Measurements from ENCODE around the gene TNFRSF21. TPM values are rescaled to one million over a fixed set of nuclear protein-coding genes. Genes with fewer than 3 reads are reported as not detected.

Gene TNFRSF21
- total and polyA plus RNA-seq, 7 experiments from 2014 or later: 0.27 to 2.4 (median 0.44) TPM; not detected in 2

DNA sequence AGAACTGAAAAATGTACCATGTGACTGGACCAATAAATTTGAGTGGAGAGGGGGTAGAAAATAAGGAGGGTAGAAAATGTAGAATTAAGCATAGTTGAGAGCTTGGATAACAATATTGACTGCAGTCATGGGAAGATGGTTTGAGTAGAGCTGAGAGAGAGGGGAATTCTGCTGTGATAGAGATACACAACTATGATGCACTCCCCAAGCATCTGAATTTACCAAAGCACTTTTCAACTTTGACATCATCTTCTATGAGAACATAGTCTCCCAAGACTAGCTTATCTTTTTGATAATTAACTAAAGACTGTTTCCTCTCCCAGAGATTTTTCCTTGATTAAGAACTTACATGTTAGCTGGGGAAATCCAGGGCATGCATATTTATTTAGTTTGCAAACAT is 103.1 kb downstream of the TNFRSF21 start:
- ChIA-PET POLR2A (no interaction called here), CTCF (no interaction called here)
- Mint-ChIP-seq H3K4me3 (no peak overlapping the region), H3K27ac (no peak overlapping the region), H3K4me1 (peaks cover 6 to 20% (median 11%) of the 10 kb centered on the region in 7 donors), H3K36me3 (peaks cover 0 to 4% (median 0%) of the 10 kb centered on the region in 5 donors), H3K9me3 (peaks cover 0 to 4% (median 0%) of the 10 kb centered on the region in 11 donors), H3K27me3 (peaks cover 0 to 8% (median 0%) of the 10 kb centered on the region in 5 donors)
- DNase-seq (no peak), ATAC-seq (no peak)
- Histone ChIP-seq H3K27ac (ENCODE audit: low read depth, low read length) (no peak overlapping the region), H3K27me3 (ENCODE audit: control insufficient read depth in 2 of 2, insufficient read depth in 2 of 2, low read length in 2 of 2) (no peaks in the 10 kb centered on the region), H3K4me1 (ENCODE audit: control insufficient read depth in 2 of 2, insufficient read depth in 2 of 2, low read length in 2 of 2) (peaks cover 0 to 10% of the 10 kb centered on the region in 2 donors), H3K36me3 (ENCODE audit: control insufficient read depth in 2 of 3, insufficient read depth in 3 of 3, low read length in 3 of 3) (no peaks in the 10 kb centered on the region), H3K4me3 (ENCODE audit: low read length) (no peak overlapping the region), H3K9me3 (ENCODE audit: control insufficient read depth in 2 of 3, low read length in 3 of 3) (no peaks in the 10 kb centered on the region)
- intact Hi-C loops (cut with micrococcal nuclease): no loop called here

DNA sequence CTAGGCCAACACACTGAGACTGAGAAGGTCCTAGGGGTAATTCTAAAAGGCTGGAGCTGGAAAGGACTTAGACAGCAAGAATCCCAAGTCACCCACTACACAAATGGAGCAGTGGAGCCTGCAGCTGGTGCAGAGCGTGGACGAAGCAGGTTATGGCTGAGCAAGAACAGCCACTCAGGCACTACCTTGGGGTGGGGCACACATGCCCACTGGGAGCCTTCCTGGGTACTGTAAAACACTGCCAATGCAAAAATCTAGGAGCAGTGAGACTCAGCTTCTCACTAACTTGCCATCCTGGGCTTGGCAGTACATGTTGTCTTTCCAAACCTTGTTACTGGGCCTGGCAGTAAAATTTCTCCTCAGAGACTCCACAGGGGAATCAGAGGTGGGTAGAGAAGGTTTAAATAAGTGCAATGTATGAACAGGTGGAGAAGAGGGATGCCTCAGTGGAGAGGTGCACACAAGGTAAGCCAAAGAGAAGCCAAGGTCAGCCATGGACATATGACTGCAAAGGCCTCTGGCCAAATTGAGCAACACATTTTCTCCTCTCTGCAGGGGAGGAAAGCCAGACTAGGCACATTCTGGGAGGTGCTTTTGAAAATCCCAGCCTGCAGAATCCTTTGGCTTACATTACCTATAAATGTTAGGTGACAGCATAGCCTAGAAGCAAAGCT is 105.6 kb downstream of the TNFRSF21 start:
- H3K27me3 ChIP-seq (ENCODE audit: control insufficient read depth in 2 of 2, insufficient read depth in 2 of 2, low read length in 2 of 2): no peaks in the 10 kb centered on the region
- no peak for ATAC-seq

DNA sequence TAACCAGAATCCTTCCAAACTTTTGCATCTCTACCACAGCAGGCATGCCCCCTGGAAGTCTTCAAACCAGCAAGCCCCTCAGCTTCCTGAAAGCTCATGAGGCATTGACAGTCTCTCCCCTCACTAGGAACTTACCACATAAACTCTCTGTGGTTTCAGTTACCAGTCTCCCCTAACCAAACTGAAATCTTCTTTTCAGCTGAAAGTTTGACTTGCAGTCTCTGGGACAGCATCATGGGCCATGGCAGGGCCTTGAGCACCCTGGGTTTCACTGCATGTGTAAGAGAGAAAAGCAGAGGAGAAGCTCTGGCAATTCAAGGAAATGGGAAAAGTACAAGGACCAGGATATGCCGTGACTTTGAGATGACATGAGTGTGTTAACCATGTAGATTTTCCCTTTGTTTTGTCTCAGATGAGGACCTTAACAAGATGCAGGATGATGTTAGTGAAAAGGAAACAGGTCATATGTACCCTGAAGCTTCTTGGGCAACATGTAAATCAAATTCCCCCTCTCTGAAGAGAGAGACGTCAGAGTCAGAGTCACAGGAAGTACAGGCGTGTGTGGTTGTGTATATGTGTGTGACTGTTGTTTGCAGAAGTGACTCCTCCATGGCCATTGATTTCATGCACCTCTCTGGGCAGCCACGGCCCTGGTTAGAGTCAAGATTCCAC is 106.3 kb downstream of the TNFRSF21 start:
- ATAC-seq: peak; percentile 78

More for the DNA sequence above, 105.6 kb downstream of the TNFRSF21 start:
- DNase-seq: no peak
- H3K4me1 Mint-ChIP-seq: peaks cover 6 to 20% (median 12%) of the 10 kb centered on the region in 7 donors
- Histone ChIP-seq H3K9me3 (ENCODE audit: control insufficient read depth in 2 of 3, low read length in 3 of 3) (no peaks in the 10 kb centered on the region), H3K4me3 (ENCODE audit: low read length) (no peak overlapping the region), H3K36me3 (ENCODE audit: control insufficient read depth in 2 of 3, insufficient read depth in 3 of 3, low read length in 3 of 3) (no peaks in the 10 kb centered on the region), H3K4me1 (ENCODE audit: control insufficient read depth in 2 of 2, insufficient read depth in 2 of 2, low read length in 2 of 2) (peaks cover 0 to 10% of the 10 kb centered on the region in 2 donors), H3K27ac (ENCODE audit: low read depth, low read length) (no peak overlapping the region)
- ChIA-PET POLR2A (no interaction called here), CTCF (no interaction called here)
- H3K27ac Mint-ChIP-seq: peak overlapping the region in 6 of 9 donors; percentile 27 to 93 (median 76)
- peaks cover 0 to 5% (median 0%) of the 10 kb centered on the region in 11 donors for H3K9me3 Mint-ChIP-seq
- peaks cover 0 to 11% (median 0%) of the 10 kb centered on the region in 5 donors for H3K27me3 Mint-ChIP-seq
- no peaks in the 10 kb centered on the region for H3K36me3 Mint-ChIP-seq
- H3K4me3 Mint-ChIP-seq: peak overlapping the region in 3 of 10 donors; percentile 6 to 37 (median 23)
- intact Hi-C loops (cut with micrococcal nuclease): loop anchor here in 1 of 2 donors (2.0 kb wide), 1 partner anchor 39 kb away; no protein-coding TSS in a partner anchor

DNA sequence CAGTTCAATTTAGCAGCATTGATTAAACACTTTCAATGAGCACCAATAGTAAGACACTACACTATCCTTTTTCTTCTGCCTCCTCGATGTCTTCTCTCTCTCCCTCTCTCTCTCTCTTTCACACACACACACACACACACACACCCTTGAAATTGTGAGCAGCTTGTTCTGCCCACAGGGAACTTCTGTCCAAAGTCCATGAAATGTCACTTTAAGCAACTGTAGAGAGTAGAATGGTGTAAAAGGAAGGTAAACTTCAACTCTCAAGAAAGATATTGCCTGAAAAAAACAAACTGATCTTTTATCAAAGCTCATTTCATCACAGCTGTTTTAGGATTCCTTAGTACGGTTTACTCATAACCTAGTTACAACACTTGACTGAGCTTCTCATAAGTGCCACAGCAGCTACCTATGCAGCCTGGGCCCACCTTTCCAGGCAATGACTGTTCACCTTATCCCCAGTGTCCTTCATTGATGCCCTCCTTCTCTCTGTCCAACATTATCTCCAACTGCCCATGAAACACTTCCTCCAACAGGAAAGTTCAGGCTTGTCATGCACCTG is 107.0 kb downstream of the TNFRSF21 start:
- CTCF ChIA-PET: no interaction called here
- POLR2A ChIA-PET: no interaction called here
- Mint-ChIP-seq H3K36me3 (no peaks in the 10 kb centered on the region), H3K27me3 (peaks cover 0 to 11% (median 0%) of the 10 kb centered on the region in 5 donors), H3K4me3 (peak overlapping the region in 4 of 10 donors; percentile 6 to 37 (median 21)), H3K27ac (peak overlapping the region in 7 of 9 donors; percentile 58 to 93 (median 71)), H3K4me1 (peaks cover 6 to 28% (median 18%) of the 10 kb centered on the region in 7 donors), H3K9me3 (peaks cover 0 to 5% (median 0%) of the 10 kb centered on the region in 11 donors)
- Histone ChIP-seq H3K36me3 (ENCODE audit: control insufficient read depth in 2 of 3, insufficient read depth in 3 of 3, low read length in 3 of 3) (no peaks in the 10 kb centered on the region), H3K27me3 (ENCODE audit: control insufficient read depth in 2 of 2, insufficient read depth in 2 of 2, low read length in 2 of 2) (no peaks in the 10 kb centered on the region), H3K9me3 (ENCODE audit: control insufficient read depth in 2 of 3, low read length in 3 of 3) (no peaks in the 10 kb centered on the region), H3K4me3 (ENCODE audit: low read length) (no peak overlapping the region), H3K4me1 (ENCODE audit: control insufficient read depth in 2 of 2, insufficient read depth in 2 of 2, low read length in 2 of 2) (peaks cover 0 to 10% of the 10 kb centered on the region in 2 donors), H3K27ac (ENCODE audit: low read depth, low read length) (no peak overlapping the region)
- DNase-seq: no peak
- no peak for ATAC-seq
- intact Hi-C loops (cut with micrococcal nuclease): loop anchor here in 1 of 2 donors (2.0 kb wide), 1 partner anchor 40 kb away; no protein-coding TSS in a partner anchor

More for the DNA sequence above, 106.3 kb downstream of the TNFRSF21 start:
- ChIA-PET CTCF (no interaction called here), POLR2A (no interaction called here)
- Mint-ChIP-seq H3K4me3 (peak overlapping the region in 5 of 10 donors; percentile 6 to 37 (median 23)), H3K4me1 (peaks cover 6 to 21% (median 13%) of the 10 kb centered on the region in 7 donors), H3K9me3 (peaks cover 0 to 5% (median 0%) of the 10 kb centered on the region in 11 donors), H3K27ac (peak overlapping the region in 7 of 9 donors; percentile 58 to 93 (median 71)), H3K36me3 (no peaks in the 10 kb centered on the region), H3K27me3 (peaks cover 0 to 11% (median 0%) of the 10 kb centered on the region in 5 donors)
- no peak overlapping the region for H3K4me3 ChIP-seq (ENCODE audit: low read length)
- intact Hi-C loops (cut with micrococcal nuclease): loop anchor here in 1 of 2 donors (2.0 kb wide), 1 partner anchor 39 kb away; no protein-coding TSS in a partner anchor
- peaks cover 0 to 10% of the 10 kb centered on the region in 2 donors for H3K4me1 ChIP-seq (ENCODE audit: control insufficient read depth in 2 of 2, insufficient read depth in 2 of 2, low read length in 2 of 2)
- H3K27ac ChIP-seq (ENCODE audit: low read depth, low read length): no peak overlapping the region
- H3K27me3 ChIP-seq (ENCODE audit: control insufficient read depth in 2 of 2, insufficient read depth in 2 of 2, low read length in 2 of 2): no peaks in the 10 kb centered on the region
- peak in 7 of 9 donors; percentile 10 to 51 (median 26) for DNase-seq
- no peaks in the 10 kb centered on the region for H3K36me3 ChIP-seq (ENCODE audit: control insufficient read depth in 2 of 3, insufficient read depth in 3 of 3, low read length in 3 of 3)
- H3K9me3 ChIP-seq (ENCODE audit: control insufficient read depth in 2 of 3, low read length in 3 of 3): no peaks in the 10 kb centered on the region

DNA sequence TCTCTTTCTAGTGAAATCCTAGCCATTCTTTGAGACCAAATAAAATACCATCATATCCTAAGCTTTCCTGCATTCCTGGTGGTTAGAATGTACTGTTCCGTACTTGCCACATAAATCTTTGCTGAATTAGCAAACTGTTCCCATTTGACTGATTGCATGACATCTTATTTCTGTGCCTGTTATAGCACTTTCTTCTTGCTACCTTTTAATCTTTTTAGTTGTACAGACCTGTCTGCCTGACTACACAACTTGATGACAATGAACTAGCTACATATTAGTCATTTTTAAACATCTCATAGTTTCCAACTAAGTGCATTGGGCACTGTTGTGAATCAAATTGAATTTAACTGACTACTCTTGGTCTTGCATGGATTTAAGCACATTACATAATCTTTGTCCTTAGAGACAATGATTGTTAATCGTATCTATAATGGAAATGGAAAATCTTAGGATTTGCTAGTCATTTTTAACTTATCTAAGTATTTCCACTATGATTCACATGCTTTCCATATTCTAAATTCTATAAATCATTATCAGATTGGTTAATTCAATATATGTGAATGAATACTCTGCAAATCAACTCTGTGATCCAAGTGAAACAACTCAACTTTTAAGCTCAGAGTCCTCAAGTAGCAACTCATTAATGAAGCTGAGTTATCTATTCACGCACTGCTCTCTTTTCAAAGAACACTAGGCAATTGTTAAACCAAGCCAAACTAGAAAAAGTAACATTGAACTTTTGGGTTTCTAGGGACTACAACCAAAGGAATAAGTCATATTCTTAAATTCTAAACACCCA is 109.0 kb downstream of the TNFRSF21 start:
- intact Hi-C loops (cut with micrococcal nuclease): no loop called here
- Mint-ChIP-seq H3K9me3 (peaks cover 0 to 5% (median 0%) of the 10 kb centered on the region in 11 donors), H3K36me3 (no peaks in the 10 kb centered on the region), H3K4me1 (peaks cover 6 to 34% (median 26%) of the 10 kb centered on the region in 7 donors), H3K4me3 (no peak overlapping the region), H3K27ac (peak overlapping the region in 1 of 9 donors; percentile 13), H3K27me3 (peaks cover 0 to 7% (median 0%) of the 10 kb centered on the region in 5 donors)
- Histone ChIP-seq H3K27ac (ENCODE audit: low read depth, low read length) (no peak overlapping the region), H3K4me1 (ENCODE audit: control insufficient read depth in 2 of 2, insufficient read depth in 2 of 2, low read length in 2 of 2) (peaks cover 0 to 10% of the 10 kb centered on the region in 2 donors), H3K4me3 (ENCODE audit: low read length) (no peak overlapping the region), H3K27me3 (ENCODE audit: control insufficient read depth in 2 of 2, insufficient read depth in 2 of 2, low read length in 2 of 2) (no peaks in the 10 kb centered on the region), H3K9me3 (ENCODE audit: control insufficient read depth in 2 of 3, low read length in 3 of 3) (no peaks in the 10 kb centered on the region), H3K36me3 (ENCODE audit: control insufficient read depth in 2 of 3, insufficient read depth in 3 of 3, low read length in 3 of 3) (no peaks in the 10 kb centered on the region)
- ATAC-seq (no peak), DNase-seq (no peak)
- CTCF ChIA-PET: no interaction called here
- POLR2A ChIA-PET: no interaction called here
